HG03159 (cell line): ENCODE data around the gene SNX32.
"Not testable (repeated sequence)": the region's sequence is repeated elsewhere in the genome, so short reads cannot be mapped to it uniquely, and the experiment has no call there.

ENCODE experiments used
- ATAC-seq: cut with Tn5 transposase; IDR thresholded peaks from one replicate; pipeline ENCODE4 v1.9.1; 2021; ENCODE audit warnings: mild to moderate bottlenecking, moderate library complexity; ENCODE audit not compliant: unreplicated experiment

SNX32 gene

DNA sequence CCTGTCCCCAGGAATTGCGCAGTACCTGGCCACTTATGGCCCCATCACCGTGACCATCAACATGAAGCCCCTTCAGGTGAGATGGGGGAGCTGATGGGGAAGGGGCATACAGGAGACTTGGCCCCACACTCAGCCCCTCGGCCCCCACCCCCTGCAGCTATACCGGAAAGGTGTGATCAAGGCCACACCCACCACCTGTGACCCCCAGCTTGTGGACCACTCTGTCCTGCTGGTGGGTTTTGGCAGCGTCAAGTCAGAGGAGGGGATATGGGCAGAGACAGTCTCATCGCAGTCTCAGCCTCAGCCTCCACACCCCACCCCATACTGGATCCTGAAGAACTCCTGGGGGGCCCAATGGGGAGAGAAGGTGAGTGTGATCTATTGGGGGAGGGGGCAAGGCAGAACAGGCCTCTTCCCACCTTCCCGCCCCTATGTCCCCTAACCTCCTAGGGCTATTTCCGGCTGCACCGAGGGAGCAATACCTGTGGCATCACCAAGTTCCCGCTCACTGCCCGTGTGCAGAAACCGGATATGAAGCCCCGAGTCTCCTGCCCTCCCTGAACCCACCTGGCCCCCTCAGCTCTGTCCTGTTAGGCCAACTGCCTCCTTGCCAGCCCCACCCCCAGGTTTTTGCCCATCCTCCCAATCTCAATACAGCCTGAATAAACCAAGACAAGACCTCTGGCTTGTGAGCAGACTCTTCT, 49.4 kb downstream of the SNX32 start:
- ATAC-seq = no peak

DNA sequence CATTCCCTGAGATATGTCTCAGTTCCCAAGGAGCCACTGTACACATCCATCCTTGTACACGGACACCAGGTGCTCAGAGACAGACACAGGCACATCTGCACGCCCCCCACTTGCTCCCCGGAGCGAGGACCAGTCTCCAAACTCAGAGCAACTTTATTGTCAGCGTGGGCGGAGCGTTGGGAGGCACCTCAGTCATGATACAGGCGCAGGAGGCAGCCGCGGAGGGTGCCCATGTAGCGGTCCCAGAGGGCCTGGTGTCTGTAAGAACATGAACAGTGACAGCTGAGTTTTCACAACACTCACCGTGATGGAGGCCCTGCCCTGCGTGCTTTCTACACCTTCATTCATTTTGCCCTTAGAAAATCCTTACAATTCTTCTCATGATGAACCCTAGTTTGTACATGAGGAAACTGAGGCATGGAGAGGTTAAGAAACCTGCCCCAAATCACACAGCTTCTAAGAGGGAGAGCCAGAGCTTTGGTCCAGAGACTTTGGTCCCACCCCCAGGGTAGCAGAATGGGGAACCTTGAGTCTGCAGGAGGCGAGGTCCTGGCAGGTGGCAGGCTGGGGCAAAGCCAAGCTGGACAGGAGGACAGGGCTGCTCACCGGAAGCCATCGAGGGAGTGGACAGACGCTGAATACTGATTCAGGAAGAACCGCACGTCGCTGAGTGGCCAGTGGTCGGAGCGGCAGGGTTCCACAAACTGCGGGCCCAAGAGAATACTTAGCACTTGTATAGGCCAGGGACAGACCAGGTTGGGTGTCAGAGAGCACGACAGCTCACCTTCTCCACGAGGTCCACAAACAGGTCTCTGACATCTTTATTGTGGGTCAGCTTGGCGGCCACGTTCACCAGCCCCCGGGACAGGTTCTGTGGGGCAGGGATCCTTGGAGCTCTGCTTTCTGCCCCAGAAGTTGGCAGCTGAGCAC, 50.3 kb downstream of the SNX32 start:
- no peak for ATAC-seq

DNA sequence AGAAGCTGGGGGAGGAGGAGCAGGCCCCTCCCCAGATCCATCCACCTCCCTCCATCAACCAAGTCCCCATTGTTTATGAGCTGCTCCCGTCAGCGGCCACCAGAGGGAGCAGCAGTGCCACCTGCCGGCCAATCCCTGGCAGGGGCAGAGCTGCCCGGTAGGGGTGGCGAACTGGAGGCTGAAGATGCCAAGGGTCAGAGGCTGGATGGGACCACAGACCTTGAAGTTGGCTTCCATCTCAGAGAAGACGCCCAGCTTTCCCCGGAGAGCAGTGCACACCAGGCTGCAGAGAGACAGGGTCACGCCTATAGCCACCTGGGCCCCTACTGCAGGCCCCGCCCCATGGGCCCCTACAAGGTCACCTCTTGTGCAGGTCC, 50.9 kb downstream of the SNX32 start:
- no peak for ATAC-seq

DNA sequence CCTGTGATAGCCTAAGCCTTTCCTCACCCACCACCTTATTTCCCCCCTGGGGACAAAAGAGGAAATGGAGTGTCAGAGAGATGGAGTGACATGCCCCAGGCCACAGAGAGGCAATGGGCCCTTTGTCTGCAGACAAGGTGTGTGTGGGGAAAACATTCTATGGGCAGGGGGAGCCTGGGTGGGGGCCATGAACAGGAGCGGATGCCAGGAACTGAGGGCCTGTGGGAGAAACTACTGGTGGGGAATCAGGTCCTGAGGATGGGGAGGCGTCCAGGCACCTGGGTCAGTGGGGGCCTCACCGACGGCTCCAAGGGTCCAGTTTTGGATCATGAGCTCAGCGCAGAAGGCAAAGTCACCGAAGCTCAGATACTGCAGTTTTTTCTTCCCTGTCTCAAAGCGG, 51.5 kb downstream of the SNX32 start:
- ATAC-seq = no peak

DNA sequence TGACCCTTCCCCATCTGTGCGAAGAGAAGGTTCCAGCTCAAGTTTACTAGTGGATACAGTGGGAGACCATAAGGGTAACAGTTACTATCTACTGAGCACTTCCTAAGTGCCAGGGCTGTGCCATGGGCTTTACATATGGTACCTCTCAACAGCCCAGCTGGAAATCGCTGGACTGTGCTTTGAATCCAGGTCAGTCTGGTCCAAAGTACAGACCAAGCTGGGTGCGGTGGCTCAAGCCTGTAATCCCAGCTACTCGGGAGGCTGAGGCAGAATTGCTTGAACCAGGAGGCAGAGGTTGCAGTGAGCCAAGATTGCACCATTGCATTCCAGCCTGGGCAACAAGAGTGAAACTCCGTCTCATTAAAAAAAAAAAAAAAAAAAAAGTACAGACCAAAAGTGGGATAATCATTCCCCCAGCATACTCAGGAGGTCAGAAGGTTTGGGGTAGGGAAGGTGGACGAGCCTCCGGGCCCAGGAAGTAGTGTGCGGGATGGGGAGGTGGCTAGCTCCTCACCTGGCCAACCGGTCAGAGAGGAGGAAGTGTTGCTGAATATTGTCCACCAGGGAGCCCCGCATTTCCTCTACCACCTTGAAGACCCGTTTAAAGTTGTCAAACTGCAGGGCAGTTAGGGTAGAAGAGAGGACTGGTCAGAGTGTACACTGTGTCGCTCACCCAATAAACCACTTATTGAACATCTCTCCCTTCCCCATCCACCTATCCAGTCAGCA, 52.2 kb downstream of the SNX32 start:
- no peak for ATAC-seq

DNA sequence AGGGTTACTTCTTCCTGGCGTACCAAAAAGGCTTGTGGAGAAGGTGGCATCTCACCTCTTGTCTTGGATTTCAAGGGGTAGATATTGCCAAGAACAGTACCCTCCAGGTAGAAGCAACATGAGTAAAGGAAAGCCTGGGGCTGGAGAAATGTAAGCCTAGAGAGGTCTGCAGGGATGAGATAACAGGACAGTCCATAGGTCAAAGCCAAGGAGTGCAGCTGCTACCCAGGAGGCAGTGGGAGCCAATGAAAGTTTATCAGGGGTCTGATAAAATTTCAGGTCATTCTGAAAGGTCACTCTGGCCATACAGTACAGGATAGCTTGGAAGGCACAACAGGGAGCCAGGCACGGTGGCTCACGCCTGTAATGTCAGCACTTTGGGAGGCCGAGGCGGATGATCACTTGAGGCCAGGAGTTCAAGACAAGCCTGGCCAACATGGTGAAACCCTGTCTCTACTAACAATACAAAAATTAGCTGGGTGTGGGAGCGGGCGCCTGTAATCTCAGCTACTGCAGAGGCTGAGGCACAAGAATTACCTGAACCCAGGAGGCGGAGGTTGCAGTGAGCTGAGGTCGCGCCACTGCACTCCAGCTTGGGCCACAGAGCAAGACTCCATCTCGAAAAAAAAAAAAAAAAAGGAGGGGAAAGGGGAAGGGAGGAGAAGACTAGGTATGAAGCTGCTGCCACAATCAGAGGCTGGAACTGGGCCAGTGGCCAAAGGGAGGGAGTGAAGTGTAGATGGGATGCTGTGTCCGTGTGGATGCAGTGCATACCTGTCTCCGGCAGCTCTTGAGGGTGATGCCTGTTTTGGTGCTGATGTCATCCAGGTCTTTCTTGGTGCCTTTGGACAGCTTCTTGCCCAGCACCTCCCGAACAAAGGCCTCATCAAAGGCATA, 53.3 kb downstream of the SNX32 start:
- no peak for ATAC-seq

DNA sequence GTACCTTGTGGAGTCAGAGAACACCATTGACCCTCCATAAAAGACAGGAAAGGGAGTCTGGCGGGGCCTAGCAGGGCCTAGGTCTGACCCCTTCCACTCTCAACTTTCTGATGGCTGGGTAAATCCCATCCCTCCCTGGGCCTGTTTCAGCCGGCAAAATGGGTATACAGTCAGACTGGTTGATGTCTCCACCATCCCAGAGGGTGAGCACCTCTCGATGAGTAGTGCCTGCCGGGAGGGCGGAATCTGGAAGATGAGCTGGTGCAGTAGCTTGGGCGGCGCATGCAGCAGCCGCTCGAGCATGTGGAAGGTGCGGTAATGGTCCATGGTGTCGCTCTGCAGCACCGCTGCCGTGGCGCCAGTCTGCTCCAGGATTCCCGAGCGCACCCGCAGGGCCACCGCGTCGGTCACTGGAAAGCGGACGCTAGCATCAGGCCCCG, 54.0 kb downstream of the SNX32 start:
- ATAC-seq = no peak

DNA sequence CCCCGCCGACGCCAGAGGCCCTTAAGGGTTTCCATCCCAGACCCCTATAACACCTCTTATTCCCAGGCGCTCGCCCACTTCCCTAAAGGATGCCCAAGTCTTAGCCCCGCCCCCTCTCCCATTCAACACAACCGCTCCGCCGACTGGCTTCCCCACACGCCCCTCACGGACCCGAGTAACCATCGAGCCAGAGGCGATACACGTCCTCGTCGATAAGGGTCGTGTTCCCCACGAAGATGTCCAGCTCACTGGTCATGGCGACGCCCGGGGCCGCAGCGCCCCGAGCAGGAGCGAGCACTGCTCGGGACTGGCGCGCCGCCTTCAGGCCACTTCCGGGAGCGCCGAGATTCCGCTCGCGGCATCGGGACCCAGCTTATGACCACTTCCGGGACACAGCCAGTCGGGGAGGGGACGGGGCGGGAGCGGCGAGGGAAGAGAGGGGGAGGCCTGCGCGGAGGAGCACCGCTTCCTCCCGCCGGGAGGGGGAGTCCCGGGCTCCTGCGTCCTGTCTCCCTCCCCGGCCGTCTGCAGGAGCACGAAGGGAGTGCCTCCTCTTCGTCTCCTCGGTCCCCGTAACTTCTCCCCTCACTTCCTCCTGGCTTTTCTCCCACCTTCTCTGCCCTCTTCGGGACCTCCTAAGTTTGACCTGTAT, 54.5 kb downstream of the SNX32 start, which contains the start of gene FIBP:
FIBP (minus strand) TSS at position 309 of the 652 bp plus-strand sequence; CDS start at position 256, 53 bp downstream.
- peak; percentile 43 for ATAC-seq

DNA sequence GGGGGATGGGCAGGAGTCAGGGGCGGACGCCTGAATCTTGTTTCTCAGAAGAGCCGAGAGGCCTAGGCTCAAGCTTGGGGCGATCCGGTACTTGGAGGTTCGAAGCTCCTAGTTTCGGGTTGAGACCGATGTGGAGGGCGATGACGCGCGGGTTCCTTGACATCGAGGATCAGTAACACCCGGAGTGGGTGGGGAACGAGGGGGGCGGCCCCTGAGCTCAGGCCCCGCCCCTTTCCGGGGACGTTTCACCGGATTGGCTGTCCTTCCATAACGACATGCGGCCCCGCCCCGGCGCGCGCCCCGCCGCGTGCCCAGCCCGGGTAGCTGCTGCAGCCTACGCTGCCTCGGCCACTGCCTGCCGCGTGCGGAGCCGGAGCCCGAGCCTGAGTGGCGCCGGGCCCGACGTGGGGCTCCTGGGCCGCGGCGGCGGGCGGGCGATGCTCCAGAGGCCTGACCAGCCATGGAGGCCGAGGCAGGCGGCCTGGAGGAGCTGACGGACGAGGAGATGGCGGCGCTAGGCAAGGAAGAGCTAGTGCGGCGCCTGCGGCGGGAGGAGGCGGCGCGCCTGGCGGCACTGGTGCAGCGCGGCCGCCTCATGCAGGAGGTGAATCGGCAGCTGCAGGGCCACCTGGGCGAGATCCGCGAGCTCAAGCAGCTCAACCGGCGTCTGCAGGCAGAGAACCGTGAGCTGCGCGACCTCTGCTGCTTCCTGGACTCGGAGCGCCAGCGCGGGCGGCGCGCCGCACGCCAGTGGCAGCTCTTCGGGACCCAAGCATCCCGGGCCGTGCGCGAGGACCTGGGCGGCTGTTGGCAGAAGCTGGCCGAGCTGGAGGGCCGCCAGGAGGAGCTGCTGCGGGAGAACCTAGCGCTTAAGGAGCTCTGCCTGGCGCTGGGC, 56.8 kb downstream of the SNX32 start, which contains the start of gene CCDC85B:
CCDC85B (plus strand) TSS at position 350 of the 895 bp plus-strand sequence; CDS start at position 461, 111 bp downstream.
- ATAC-seq = peak; percentile 47

DNA sequence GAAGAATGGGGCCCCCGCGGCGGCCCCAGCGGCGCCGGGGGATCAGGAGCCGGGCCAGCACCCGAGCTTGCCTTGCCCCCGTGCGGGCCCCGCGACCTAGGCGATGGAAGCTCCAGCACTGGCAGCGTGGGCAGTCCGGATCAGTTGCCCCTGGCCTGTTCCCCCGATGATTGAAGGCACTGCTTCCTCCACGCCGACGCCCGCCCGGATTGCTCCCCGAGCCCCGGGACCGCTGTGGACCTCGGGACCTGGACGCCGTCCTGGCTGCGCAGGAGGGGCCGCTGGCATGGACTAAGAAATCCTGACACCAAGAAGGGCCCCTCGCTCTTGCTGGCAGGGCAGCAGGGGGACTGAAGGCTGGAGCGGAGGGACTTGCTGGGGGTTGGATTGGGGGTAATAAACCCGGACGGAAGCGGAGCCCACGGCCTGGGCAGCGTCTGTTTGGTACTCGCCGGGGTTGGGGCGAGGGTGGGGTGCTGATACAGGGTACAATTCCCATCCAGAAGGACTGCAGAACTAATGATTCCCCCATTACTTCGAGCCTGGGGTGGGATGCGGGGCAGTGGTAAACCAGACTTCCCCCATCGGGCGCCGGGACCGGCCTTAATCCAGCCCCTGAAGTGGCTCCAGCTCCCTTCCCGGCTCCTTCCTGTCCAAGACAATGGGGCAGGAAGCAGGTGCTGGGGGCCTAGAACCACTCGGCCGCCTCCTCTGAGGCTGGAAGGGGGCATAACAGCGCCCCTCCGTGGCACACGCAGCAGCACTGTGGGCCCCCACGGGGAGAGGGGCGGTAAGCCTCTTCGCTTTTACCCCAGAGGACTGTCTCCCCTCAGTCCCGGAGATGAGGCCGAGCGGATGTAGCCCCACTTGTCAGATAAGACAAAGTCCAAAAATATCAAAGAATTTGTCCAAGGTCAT, 57.7 kb downstream of the SNX32 start:
- ATAC-seq = no peak

DNA sequence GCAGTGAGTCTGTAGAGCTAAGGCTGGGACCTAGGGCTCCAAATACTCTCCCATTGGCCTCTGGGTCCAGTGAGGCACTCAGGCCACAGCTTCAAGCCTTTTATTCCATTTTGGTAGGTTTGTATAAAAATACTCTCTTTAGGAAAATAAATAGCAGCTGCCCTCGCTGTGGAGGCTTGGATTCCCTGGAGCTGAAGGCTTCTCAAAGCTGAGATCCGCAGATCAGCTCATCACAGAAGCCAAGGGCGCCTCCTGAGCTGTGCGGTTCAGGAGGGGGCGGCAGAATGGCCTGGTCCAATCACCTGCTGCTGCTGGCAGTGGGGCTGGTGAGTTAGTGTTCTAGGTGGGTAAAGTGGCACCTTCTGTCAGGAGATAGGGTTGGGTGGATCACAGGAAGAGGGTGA, 58.4 kb downstream of the SNX32 start:
- not testable (repeated sequence) for ATAC-seq

DNA sequence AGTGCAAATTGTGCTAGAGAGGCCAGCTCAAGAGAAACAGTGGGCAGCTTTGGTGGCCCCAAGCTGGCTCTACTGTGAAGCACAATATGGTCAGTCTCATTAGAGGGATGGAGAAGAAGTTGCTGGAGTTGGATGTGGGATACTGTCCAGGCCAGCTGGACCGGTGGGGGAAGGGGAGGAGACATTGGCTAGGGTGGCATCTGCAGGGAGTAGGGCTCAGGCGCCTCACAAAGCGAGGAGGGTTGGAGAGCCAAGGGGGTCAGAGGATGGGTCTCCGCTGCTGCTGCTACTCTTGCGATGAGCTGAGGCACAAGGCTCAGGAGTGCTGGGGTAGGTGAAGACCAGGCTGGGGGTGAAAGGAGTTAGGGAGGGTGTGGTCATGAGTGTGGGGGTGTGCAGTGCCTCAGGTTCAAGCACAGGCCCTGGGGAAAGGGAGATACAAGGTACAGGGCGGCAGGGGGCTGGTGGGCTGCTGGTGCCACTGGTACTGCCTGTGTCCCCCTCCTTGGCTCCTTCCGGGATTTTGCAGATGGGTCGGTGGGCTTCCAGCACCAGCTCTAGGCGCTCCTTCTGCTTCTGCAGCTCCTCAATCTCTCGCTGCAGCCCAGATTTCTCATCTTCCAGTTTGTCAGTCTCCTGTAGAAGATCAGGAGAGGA, 59.0 kb downstream of the SNX32 start:
- no peak for ATAC-seq

DNA sequence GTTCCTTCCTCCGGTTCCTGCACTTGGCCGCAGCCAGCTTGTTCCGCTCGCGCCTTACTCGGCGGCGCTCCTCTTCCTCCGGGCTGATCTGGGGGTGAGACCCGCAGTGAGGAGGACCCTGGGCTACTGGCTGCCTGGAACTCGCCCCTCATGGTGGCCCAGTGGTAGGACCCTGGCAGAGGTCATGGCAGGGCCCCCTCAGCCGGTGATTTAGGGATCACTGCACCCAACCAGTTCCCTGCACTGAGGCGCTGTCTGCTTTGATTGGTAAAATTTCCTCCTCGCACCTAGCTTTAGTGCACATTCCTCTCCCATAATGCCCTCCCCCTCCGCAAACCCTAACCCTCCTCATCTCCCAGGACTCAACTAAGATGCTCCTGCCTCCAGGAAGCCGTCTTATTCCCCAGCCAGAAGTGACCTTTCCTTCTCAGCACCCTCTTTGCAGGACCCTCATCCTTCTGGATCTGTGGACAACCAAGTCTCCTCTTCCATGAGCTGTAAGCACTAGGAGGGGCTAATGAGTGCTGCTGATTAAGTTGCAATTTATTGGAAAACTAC, 60.4 kb downstream of the SNX32 start:
- no peak for ATAC-seq

DNA sequence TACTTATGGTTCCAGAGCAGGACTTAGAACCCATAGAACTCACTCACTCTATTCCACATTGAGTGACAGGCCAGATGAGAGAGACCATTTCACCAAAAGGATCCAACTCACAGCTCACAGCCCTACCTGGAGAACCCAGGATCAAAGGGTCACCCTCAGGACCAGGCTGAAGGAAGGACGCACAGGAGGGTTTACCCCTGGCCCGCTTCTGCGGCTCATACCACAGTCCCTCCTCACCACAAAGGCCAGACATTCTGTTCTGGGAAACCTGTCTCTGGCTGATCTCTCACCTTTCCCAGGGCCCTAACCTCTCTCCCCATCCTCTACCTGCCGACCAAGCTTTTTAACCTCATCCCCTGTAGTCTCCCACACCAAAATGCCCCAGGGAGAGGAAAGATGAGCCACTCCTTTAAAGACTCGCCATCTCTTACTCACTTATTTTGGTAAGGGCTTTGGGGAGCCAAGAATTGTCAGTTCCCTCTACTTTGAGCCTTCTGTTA, 61.8 kb downstream of the SNX32 start:
- no peak for ATAC-seq

DNA sequence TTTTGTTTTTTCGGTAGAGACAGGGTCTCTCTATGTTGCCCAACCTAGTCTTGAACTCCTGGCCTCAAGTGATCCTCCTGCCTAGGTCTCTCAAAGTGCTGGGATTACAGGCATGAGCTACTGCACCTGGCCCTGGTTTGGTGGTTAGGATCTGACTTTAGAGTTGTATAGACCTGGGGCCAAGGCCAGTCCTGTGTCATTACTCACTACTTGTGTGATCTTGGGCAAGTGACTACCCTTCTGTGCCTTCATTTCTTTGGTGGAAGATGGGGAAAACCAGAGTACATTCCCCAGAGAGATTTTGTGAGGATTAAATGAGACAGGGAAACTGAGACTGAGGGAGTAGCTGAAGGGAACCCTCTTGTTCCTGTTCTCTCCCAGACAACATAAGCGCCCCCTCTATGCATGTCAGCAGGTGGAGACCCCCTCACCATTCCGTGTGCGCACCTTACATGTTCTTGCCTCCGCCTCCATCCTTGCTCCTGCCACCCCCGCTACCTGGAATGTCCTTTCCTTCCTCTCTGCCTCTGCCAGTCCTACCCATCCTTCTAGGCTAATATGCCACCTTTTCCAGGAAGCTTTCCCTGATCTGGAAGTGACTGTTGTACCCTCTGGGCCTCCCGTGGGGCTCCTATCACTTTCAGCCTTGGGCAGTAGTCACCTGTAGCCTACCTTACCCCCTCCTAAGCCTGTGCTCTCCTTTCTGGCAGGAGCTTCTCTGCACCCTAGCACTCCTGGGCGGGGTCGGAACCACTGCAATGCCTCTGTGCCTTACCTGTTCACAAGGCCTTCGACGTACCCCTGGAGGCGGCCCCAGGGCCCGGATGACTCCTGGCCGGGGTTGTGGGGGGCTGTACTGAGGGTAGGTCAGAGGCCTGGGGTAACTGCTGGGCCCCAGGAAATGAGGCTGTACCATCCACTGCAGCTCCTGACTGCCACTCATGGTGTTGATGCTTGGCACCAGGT, 62.6 kb downstream of the SNX32 start:
- ATAC-seq = no peak
